ENCODE results near the gene PARD6G. TPM values are rescaled to one million over a fixed set of nuclear protein-coding genes. Genes with fewer than 3 reads are reported as not detected.

PARD6G gene
- total RNA-seq, 5 donors from 2014 or later (not counting 1 experiment from before 2014, with no cell fraction given): 0.15 to 0.96 (median 0.50) TPM; not detected in 1

DNA sequence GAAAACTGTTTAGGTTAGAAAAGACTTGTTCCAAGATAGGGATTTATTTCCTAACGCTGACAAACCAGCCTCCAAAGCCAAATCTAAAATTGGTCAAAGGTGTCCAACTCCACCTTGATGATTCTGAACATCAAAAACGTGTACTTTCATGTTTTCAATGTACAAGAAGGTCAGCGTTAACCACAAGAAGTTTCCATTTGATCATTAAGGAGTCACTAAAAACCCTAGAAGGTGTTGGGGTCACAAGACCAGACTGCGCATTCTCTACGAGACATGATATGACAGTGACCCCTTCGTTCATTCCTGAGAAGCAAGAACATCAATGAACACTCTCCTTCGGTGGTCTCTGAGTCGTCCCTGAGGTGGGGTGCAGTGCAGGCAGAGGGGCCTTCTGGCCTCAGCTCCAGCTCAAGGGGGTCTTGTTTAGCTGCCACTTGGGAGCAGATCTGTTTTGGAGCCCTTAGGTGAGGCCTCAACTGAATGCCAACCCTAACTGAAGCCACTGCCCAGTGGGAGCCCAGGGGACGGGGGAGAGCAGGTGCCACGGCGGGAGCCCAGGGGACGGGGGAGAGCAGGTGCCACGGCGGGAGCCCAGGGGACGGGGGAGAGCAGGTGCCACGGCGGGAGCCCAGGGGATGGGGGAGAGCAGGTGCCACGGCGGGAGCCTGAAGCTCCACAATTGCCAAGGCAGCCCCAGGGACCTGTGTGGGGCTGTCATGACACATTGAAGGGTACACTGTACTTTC is 55.2 kb downstream of the PARD6G start:
- Mint-ChIP-seq H3K27ac (no peak overlapping the region), H3K9me3 (no peaks in the 10 kb centered on the region), H3K36me3 (no peaks in the 10 kb centered on the region), H3K27me3 (peaks cover 18 to 33% of the 10 kb centered on the region in 2 donors), H3K4me1 (no peaks in the 10 kb centered on the region), H3K4me3 (no peak overlapping the region)
- POLR2A ChIA-PET: no interaction called here
- no peak for ATAC-seq (replicated peaks in 1 of 4)
- no peak overlapping the region for H3K4me3 ChIP-seq (ENCODE audit: control insufficient read depth in 1 of 2, extremely low read depth in 1 of 2, low read length in 1 of 2)
- 87% methylated on average over 8 of the region's 19 CpGs for WGBS (ENCODE audit: insufficient coverage)
- H3K27ac ChIP-seq (ENCODE audit: low read length): no peak overlapping the region
- peaks cover 0 to 28% of the 10 kb centered on the region in 2 experiments for H3K27me3 ChIP-seq (replicated peaks in 1 of 2; ENCODE audit: control insufficient read depth in 2 of 2, extremely low read depth in 1 of 2, insufficient read depth in 2 of 2, low read length in 1 of 2)
- CTCF ChIA-PET: no interaction called here
- H3K4me1 ChIP-seq (ENCODE audit: control insufficient read depth in 1 of 2, extremely low read depth in 1 of 2, insufficient read depth in 2 of 2, low read length in 2 of 2): no peaks in the 10 kb centered on the region
- H3K9me3 ChIP-seq: no peaks in the 10 kb centered on the region
- H3K36me3 ChIP-seq (ENCODE audit: control insufficient read depth in 2 of 2, extremely low read depth in 1 of 2, insufficient read depth in 1 of 2, low read length in 1 of 2): no peaks in the 10 kb centered on the region
- DNase-seq: no peak

DNA sequence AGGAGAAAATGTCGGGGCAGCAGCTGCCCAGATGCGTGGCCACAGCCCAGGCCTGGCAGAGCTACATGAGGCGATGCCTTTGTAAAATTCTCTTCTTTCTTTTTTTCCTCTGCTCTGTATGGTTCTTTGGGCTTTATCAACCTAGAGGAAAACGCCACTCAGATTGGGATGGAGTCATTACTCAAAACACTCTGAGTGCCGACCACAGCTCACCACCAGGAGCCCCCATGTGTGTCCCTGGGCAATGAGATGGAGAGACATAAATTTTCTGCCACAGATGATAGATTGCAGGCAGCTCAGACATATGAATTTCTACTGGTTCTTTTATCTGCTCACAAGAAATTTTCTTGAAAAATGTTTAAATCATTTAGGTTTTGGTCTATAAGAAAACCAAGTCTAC is 56.0 kb downstream of the PARD6G start:
- no peak for ATAC-seq (replicated peaks in 1 of 4)
- POLR2A ChIA-PET: no interaction called here
- no peak overlapping the region for H3K27ac Mint-ChIP-seq

DNA sequence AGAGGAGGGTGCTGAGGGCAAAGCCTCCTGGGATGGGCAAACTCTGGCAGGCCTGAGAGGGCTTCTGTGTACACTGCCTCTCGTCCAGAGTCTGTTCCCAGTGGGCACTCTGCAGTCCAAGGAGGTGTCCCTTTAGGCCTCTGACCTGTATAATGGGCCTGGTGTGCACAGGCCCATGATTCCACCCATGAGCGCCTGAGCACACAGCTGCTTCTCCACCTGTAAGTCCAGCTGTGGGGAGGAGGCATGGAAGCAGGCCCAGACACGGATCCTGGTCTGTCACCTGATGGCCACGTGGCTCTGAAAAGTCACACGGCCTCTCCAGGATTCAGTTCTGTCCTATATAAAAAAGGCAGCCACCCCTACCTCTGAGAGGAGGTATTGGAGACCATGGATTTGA is 57.0 kb downstream of the PARD6G start:
- H3K27ac Mint-ChIP-seq: no peak overlapping the region
- 86% methylated on average over 1 of the region's 5 CpGs for WGBS (ENCODE audit: insufficient coverage)
- peaks cover 0 to 31% of the 10 kb centered on the region in 2 experiments for H3K27me3 ChIP-seq (replicated peaks in 1 of 2; ENCODE audit: control insufficient read depth in 2 of 2, extremely low read depth in 1 of 2, insufficient read depth in 2 of 2, low read length in 1 of 2)
- H3K27me3 Mint-ChIP-seq: peaks cover 15 to 32% of the 10 kb centered on the region in 2 donors
- no peaks in the 10 kb centered on the region for H3K4me1 ChIP-seq (ENCODE audit: control insufficient read depth in 1 of 2, extremely low read depth in 1 of 2, insufficient read depth in 2 of 2, low read length in 2 of 2)
- no peak overlapping the region for H3K4me3 ChIP-seq (ENCODE audit: control insufficient read depth in 1 of 2, extremely low read depth in 1 of 2, low read length in 1 of 2)
- H3K36me3 Mint-ChIP-seq: no peaks in the 10 kb centered on the region
- H3K9me3 ChIP-seq: no peaks in the 10 kb centered on the region
- POLR2A ChIA-PET: no interaction called here
- H3K9me3 Mint-ChIP-seq: no peaks in the 10 kb centered on the region
- DNase-seq (no peak), ATAC-seq (replicated peaks in 1 of 4) (no peak)
- H3K27ac ChIP-seq (ENCODE audit: low read length): no peak overlapping the region
- no peak overlapping the region for H3K4me3 Mint-ChIP-seq
- H3K36me3 ChIP-seq (ENCODE audit: control insufficient read depth in 2 of 2, extremely low read depth in 1 of 2, insufficient read depth in 1 of 2, low read length in 1 of 2): no peaks in the 10 kb centered on the region
- H3K4me1 Mint-ChIP-seq: no peaks in the 10 kb centered on the region
- CTCF ChIA-PET: no interaction called here

More for the DNA sequence above, 56.0 kb downstream of the PARD6G start:
- no peak overlapping the region for H3K4me3 Mint-ChIP-seq
- Histone ChIP-seq H3K9me3 (no peaks in the 10 kb centered on the region), H3K27ac (ENCODE audit: low read length) (no peak overlapping the region), H3K4me3 (ENCODE audit: control insufficient read depth in 1 of 2, extremely low read depth in 1 of 2, low read length in 1 of 2) (no peak overlapping the region), H3K4me1 (ENCODE audit: control insufficient read depth in 1 of 2, extremely low read depth in 1 of 2, insufficient read depth in 2 of 2, low read length in 2 of 2) (no peaks in the 10 kb centered on the region), H3K36me3 (ENCODE audit: control insufficient read depth in 2 of 2, extremely low read depth in 1 of 2, insufficient read depth in 1 of 2, low read length in 1 of 2) (no peaks in the 10 kb centered on the region), H3K27me3 (replicated peaks in 1 of 2; ENCODE audit: control insufficient read depth in 2 of 2, extremely low read depth in 1 of 2, insufficient read depth in 2 of 2, low read length in 1 of 2) (peaks cover 0 to 28% of the 10 kb centered on the region in 2 experiments)
- no peaks in the 10 kb centered on the region for H3K9me3 Mint-ChIP-seq
- CTCF ChIA-PET: no interaction called here
- H3K36me3 Mint-ChIP-seq: no peaks in the 10 kb centered on the region
- DNase-seq: no peak
- peaks cover 15 to 32% of the 10 kb centered on the region in 2 donors for H3K27me3 Mint-ChIP-seq
- H3K4me1 Mint-ChIP-seq: no peaks in the 10 kb centered on the region
- 80% methylated on average over 4 of the region's 5 CpGs for WGBS (ENCODE audit: insufficient coverage)

DNA sequence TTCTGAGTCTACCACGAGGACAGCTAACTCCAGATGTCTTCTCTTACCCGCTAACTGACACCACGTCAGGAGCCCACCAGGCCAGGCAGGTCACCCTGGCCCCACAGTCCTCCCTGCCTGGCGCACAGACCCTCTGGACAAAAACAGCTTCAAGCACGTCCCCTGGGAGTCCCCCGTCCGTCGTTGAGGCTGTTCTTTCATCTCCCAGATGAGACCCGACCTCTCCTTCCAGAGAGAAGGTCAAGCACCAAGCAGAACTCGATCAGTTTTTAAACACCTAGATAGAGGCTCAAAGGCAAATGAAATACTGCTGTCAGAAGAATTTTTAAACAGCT is 57.8 kb downstream of the PARD6G start:
- Histone ChIP-seq H3K27me3 (replicated peaks in 1 of 2; ENCODE audit: control insufficient read depth in 2 of 2, extremely low read depth in 1 of 2, insufficient read depth in 2 of 2, low read length in 1 of 2) (peaks cover 0 to 24% of the 10 kb centered on the region in 2 experiments), H3K36me3 (ENCODE audit: control insufficient read depth in 2 of 2, extremely low read depth in 1 of 2, insufficient read depth in 1 of 2, low read length in 1 of 2) (no peaks in the 10 kb centered on the region), H3K27ac (ENCODE audit: low read length) (no peak overlapping the region), H3K9me3 (no peaks in the 10 kb centered on the region), H3K4me3 (ENCODE audit: control insufficient read depth in 1 of 2, extremely low read depth in 1 of 2, low read length in 1 of 2) (no peak overlapping the region), H3K4me1 (ENCODE audit: control insufficient read depth in 1 of 2, extremely low read depth in 1 of 2, insufficient read depth in 2 of 2, low read length in 2 of 2) (no peaks in the 10 kb centered on the region)
- H3K36me3 Mint-ChIP-seq: no peaks in the 10 kb centered on the region
- H3K27me3 Mint-ChIP-seq: peaks cover 12 to 25% of the 10 kb centered on the region in 2 donors
- no peaks in the 10 kb centered on the region for H3K4me1 Mint-ChIP-seq
- WGBS (ENCODE audit: insufficient coverage): 86% methylated on average over 4 of the region's 10 CpGs
- ChIA-PET POLR2A (no interaction called here), CTCF (no interaction called here)
- H3K4me3 Mint-ChIP-seq: no peak overlapping the region
- no peak for ATAC-seq (replicated peaks in 1 of 4)
- no peaks in the 10 kb centered on the region for H3K9me3 Mint-ChIP-seq
- H3K27ac Mint-ChIP-seq: no peak overlapping the region
- no peak for DNase-seq

DNA sequence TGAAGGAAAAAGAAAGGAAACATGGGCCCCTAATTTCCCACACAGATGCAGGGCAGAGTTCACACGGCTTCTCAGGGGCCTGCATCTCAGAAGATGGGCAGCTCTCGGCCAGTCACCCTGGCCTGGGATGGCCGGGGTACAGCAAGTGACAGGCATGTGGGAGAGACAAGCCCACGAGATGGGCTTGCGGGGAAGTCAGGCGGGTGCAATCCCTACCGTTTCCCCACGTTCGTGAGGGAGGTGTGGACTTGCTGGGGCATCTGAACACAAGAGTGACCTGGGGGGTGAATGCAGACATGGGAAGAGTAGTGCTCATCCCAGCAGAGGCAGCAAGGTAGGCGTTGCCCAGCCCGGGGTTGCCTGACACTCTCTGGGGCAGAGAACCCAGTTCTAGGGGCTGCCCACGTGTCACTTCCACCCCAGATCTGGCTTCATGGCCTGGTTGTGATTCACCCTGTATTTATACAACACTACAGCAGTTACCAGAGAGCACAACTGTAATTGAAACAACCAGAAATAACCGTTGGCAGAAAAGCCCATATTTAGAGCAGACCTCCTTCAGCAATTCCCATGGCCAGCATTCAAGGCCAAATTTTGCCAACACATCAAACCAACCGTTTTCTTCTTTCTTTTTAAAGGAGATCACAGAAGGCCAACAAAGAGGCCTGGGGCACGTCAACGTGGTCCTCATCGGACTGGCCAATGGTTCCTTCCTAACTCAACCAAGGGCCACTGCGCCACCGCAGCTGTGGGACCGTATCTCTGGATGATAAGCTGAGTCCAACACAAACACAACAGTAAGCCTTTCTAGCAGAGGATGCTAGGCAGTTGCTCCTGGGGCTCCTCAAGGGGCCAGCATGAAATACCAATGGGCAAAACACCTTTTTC is 58.4 kb downstream of the PARD6G start:
- H3K9me3 ChIP-seq: no peaks in the 10 kb centered on the region
- WGBS (ENCODE audit: insufficient coverage): 90% methylated on average over 18 of the region's 20 CpGs
- H3K27me3 Mint-ChIP-seq: peaks cover 6 to 20% of the 10 kb centered on the region in 2 donors
- H3K9me3 Mint-ChIP-seq: no peaks in the 10 kb centered on the region
- no peaks in the 10 kb centered on the region for H3K4me1 Mint-ChIP-seq
- ChIA-PET CTCF (no interaction called here), POLR2A (no interaction called here)
- H3K36me3 Mint-ChIP-seq: no peaks in the 10 kb centered on the region
- no peaks in the 10 kb centered on the region for H3K36me3 ChIP-seq (ENCODE audit: control insufficient read depth in 2 of 2, extremely low read depth in 1 of 2, insufficient read depth in 1 of 2, low read length in 1 of 2)
- no peak overlapping the region for H3K4me3 Mint-ChIP-seq
- no peaks in the 10 kb centered on the region for H3K4me1 ChIP-seq (ENCODE audit: control insufficient read depth in 1 of 2, extremely low read depth in 1 of 2, insufficient read depth in 2 of 2, low read length in 2 of 2)
- H3K27ac Mint-ChIP-seq: no peak overlapping the region
- no peak overlapping the region for H3K4me3 ChIP-seq (ENCODE audit: control insufficient read depth in 1 of 2, extremely low read depth in 1 of 2, low read length in 1 of 2)
- H3K27me3 ChIP-seq (replicated peaks in 1 of 2; ENCODE audit: control insufficient read depth in 2 of 2, extremely low read depth in 1 of 2, insufficient read depth in 2 of 2, low read length in 1 of 2): peaks cover 0 to 24% of the 10 kb centered on the region in 2 experiments
- no peak overlapping the region for H3K27ac ChIP-seq (ENCODE audit: low read length)
- DNase-seq (no peak), ATAC-seq (replicated peaks in 1 of 4) (no peak)

DNA sequence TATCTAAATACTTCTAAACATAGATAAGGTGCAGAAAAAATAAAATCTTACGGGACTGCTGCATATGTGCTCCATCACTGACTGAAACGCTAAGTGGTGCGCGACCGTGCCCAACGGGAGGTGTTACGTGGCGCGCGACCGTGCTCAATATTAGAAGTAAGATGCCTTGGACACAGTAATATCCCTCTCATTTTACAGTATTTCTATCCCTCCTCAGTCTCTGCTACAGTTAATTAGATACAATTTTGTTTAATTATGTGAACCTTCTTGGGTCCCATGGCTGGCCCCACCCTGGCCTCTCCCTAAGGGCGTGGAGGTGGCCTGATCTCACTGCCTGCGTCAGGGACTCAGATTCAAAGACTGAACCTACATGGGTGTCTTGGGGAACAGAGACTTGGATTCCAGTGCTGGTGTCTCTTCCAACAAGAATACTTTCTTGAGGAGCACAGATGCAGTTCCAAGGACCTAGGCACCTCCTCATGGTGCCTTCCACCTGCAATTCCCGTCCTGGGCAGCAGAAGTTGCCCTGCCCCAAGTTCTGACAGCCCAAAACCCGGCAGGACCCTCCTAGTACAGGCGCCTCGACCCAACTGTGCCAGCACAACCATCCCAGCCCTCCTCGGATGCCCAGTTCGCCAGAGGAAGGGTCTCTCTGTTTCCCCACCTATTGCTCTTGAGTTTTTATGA is 59.2 kb downstream of the PARD6G start:
- Mint-ChIP-seq H3K36me3 (no peaks in the 10 kb centered on the region), H3K9me3 (no peaks in the 10 kb centered on the region), H3K27me3 (peaks cover 6 to 17% of the 10 kb centered on the region in 2 donors), H3K4me3 (no peak overlapping the region), H3K27ac (no peak overlapping the region), H3K4me1 (no peaks in the 10 kb centered on the region)
- H3K4me1 ChIP-seq (ENCODE audit: control insufficient read depth in 1 of 2, extremely low read depth in 1 of 2, insufficient read depth in 2 of 2, low read length in 2 of 2): no peaks in the 10 kb centered on the region
- ChIA-PET POLR2A (no interaction called here), CTCF (no interaction called here)
- no peak for ATAC-seq (replicated peaks in 1 of 4)
- no peaks in the 10 kb centered on the region for H3K36me3 ChIP-seq (ENCODE audit: control insufficient read depth in 2 of 2, extremely low read depth in 1 of 2, insufficient read depth in 1 of 2, low read length in 1 of 2)
- H3K4me3 ChIP-seq (ENCODE audit: control insufficient read depth in 1 of 2, extremely low read depth in 1 of 2, low read length in 1 of 2): no peak overlapping the region
- no peak for DNase-seq
- H3K27ac ChIP-seq (ENCODE audit: low read length): no peak overlapping the region
- WGBS (ENCODE audit: insufficient coverage): 72% methylated on average over 4 of the region's 19 CpGs
- H3K27me3 ChIP-seq (replicated peaks in 1 of 2; ENCODE audit: control insufficient read depth in 2 of 2, extremely low read depth in 1 of 2, insufficient read depth in 2 of 2, low read length in 1 of 2): peaks cover 0 to 21% of the 10 kb centered on the region in 2 experiments
- H3K9me3 ChIP-seq: no peaks in the 10 kb centered on the region

Measured in T-cell (primary cell).